ENCODE data around the gene SIPA1L2. TPM values are rescaled to one million over a fixed set of nuclear protein-coding genes. Genes with fewer than 3 reads are reported as not detected.
A peak's percentile ranks its signal among the peaks of the same experiment; 100 is the strongest.

Gene SIPA1L2
- total and polyA plus RNA-seq, 4 donors, result 2.9 to 27.6 (median 10.2) TPM

DNA sequence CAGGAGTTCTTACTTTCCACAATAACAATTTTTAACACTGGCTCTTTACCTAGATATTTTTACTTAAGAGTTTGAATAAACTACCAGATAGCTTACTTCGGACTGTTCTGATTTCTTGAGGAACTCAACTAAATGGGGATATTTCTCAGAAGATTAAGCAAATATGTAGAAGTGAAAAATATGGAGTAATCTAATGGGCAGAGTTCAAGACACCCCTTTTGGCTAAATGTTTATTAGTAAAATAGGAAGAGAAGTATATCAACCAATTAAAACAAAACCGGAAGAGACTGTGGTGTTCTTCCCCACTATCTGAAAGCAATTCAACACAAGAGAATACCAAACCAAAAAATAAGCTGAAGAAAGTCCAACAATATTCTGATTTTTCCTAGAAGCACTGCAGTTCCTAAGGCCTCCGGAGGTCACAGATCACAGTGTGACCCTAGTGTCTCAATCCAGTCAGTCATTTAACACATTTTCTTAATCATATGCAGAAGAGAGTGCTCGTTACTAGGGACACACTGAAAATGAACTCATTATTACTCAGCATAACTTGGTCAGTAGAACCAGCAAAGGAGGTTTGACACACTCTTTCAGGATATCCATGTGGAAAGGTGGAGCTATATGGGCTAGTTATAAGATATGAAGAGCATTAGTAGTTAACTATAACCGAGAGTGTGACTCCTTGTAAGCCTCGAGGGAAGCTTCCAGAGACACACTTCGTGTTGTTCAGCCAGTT, 5.2 kb downstream of the SIPA1L2 start:
- no peaks in the 10 kb centered on the region for H3K36me3 ChIP-seq (ENCODE audit: control insufficient read depth in 1 of 2, insufficient read depth in 2 of 2, low read length in 1 of 2)
- peaks cover 0 to 4% of the 10 kb centered on the region in 2 donors for H3K4me1 ChIP-seq (ENCODE audit: control insufficient read depth in 1 of 2, insufficient read depth in 2 of 2, low read length in 2 of 2)
- WGBS, 2 donors, result 81% methylated on average over 7 of the region's 7 CpGs
- no peak overlapping the region for H3K4me3 ChIP-seq (ENCODE audit: low read length in 2 of 2)
- no peaks in the 10 kb centered on the region for H3K27me3 ChIP-seq (ENCODE audit: control insufficient read depth in 1 of 2, insufficient read depth in 2 of 2, low read length in 1 of 2)
- no peak for ATAC-seq (ENCODE audit: low FRiP score)
- no peak overlapping the region for H3K27ac ChIP-seq (ENCODE audit: low read depth in 1 of 2, low read length in 2 of 2)
- intact Hi-C loops (cut with DNase I), result loop anchor here (5.0 to 10.0 kb wide), 3 partner anchors 72 to 480 kb away; no protein-coding TSS in a partner anchor
- DNase-seq, result no peak
- H3K9me3 ChIP-seq (ENCODE audit: control insufficient read depth, low read length), result no peaks in the 10 kb centered on the region

DNA sequence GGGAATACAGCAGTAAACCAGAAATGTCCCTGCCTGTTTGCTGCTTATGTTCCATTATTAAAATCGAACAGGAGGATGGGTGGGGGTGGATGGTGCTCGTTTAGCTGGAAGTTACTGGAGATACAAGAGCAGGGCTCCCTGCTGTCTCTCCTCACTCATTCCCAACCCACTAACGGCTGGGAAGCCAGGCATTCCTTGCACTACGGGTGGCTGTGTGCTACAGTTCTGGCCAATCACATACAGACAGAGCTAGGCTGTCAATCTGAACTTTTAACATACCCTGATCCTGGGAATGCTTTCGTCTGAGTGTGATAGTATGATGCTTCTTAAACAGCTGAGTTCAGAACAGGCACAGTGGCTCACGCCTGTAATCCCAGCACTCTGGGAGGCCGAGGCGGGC, 7.0 kb downstream of the SIPA1L2 start:
- Histone ChIP-seq H3K27me3 (ENCODE audit: control insufficient read depth in 1 of 2, insufficient read depth in 2 of 2, low read length in 1 of 2) (no peaks in the 10 kb centered on the region), H3K4me1 (ENCODE audit: control insufficient read depth in 1 of 2, insufficient read depth in 2 of 2, low read length in 2 of 2) (peaks cover 0 to 4% of the 10 kb centered on the region in 2 donors), H3K36me3 (ENCODE audit: control insufficient read depth in 1 of 2, insufficient read depth in 2 of 2, low read length in 1 of 2) (no peaks in the 10 kb centered on the region), H3K4me3 (ENCODE audit: low read length in 2 of 2) (no peak overlapping the region), H3K27ac (ENCODE audit: low read depth in 1 of 2, low read length in 2 of 2) (no peak overlapping the region), H3K9me3 (ENCODE audit: control insufficient read depth, low read length) (no peaks in the 10 kb centered on the region)
- WGBS, 2 donors, result 85 to 86% methylated on average over 8 of the region's 8 CpGs
- DNase-seq (no peak), ATAC-seq (ENCODE audit: low FRiP score) (no peak)
- intact Hi-C loops (cut with DNase I), result loop anchor here (10.0 kb wide), 2 partner anchors 208 to 478 kb away; no protein-coding TSS in a partner anchor

DNA sequence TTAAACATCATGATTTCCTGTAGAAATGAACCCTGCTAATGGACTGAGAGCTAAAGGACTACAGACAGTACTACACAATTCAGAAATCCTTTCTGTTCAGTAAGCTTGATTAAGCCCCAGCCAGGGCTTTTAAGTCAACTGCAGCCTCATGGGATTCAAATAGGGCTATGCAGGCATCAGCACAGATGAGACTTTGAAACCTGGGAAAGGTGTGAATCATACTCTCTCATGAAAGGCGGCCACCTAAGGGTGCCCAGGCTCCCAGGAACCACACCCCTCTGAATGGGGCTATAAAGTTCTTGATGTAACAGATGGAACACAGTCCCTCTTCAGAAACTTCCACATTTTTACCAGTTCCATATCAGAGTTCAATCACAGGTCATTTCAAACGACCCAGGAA, 7.6 kb downstream of the SIPA1L2 start:
- no peak overlapping the region for H3K4me3 ChIP-seq (ENCODE audit: low read length in 2 of 2)
- no peaks in the 10 kb centered on the region for H3K36me3 ChIP-seq (ENCODE audit: control insufficient read depth in 1 of 2, insufficient read depth in 2 of 2, low read length in 1 of 2)
- peaks cover 0 to 4% of the 10 kb centered on the region in 2 donors for H3K4me1 ChIP-seq (ENCODE audit: control insufficient read depth in 1 of 2, insufficient read depth in 2 of 2, low read length in 2 of 2)
- no peak for ATAC-seq (ENCODE audit: low FRiP score)
- no peak for DNase-seq
- no peak overlapping the region for H3K27ac ChIP-seq (ENCODE audit: low read depth in 1 of 2, low read length in 2 of 2)
- intact Hi-C loops (cut with DNase I), result loop anchor here (10.0 kb wide), 2 partner anchors 208 to 478 kb away; no protein-coding TSS in a partner anchor
- H3K9me3 ChIP-seq (ENCODE audit: control insufficient read depth, low read length), result no peaks in the 10 kb centered on the region
- no peaks in the 10 kb centered on the region for H3K27me3 ChIP-seq (ENCODE audit: control insufficient read depth in 1 of 2, insufficient read depth in 2 of 2, low read length in 1 of 2)
- 72% methylated on average over 2 of the region's 2 CpGs for WGBS, 2 donors

DNA sequence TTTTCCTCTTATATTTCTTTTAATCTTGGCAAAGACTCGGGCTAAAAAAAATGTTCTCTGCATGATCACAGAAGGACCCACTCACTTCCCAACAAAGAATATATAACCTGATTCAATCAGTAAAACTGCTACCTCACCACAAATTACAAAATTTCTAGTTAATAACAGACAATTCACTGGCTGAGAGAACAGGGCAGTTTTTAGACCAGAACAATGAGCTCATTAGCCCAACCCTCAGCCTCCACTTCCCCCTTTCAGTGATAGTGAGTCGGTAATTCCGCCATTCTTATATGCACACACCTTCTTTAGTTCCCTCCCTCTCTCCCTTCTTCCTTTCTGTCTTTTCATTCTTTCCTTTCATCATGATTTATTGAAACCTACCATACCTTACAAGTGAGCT, 8.9 kb downstream of the SIPA1L2 start:
- 87% methylated on average over 3 of the region's 3 CpGs for WGBS, 2 donors
- Histone ChIP-seq H3K36me3 (ENCODE audit: control insufficient read depth in 1 of 2, insufficient read depth in 2 of 2, low read length in 1 of 2) (no peaks in the 10 kb centered on the region), H3K27ac (ENCODE audit: low read depth in 1 of 2, low read length in 2 of 2) (no peak overlapping the region), H3K9me3 (ENCODE audit: control insufficient read depth, low read length) (no peaks in the 10 kb centered on the region), H3K4me3 (ENCODE audit: low read length in 2 of 2) (no peak overlapping the region), H3K27me3 (ENCODE audit: control insufficient read depth in 1 of 2, insufficient read depth in 2 of 2, low read length in 1 of 2) (no peaks in the 10 kb centered on the region), H3K4me1 (ENCODE audit: control insufficient read depth in 1 of 2, insufficient read depth in 2 of 2, low read length in 2 of 2) (peaks cover 0 to 4% of the 10 kb centered on the region in 2 donors)
- ATAC-seq (ENCODE audit: low FRiP score) (no peak), DNase-seq (no peak)
- intact Hi-C loops (cut with DNase I), result loop anchor here (10.0 kb wide), 2 partner anchors 206 to 476 kb away; no protein-coding TSS in a partner anchor

DNA sequence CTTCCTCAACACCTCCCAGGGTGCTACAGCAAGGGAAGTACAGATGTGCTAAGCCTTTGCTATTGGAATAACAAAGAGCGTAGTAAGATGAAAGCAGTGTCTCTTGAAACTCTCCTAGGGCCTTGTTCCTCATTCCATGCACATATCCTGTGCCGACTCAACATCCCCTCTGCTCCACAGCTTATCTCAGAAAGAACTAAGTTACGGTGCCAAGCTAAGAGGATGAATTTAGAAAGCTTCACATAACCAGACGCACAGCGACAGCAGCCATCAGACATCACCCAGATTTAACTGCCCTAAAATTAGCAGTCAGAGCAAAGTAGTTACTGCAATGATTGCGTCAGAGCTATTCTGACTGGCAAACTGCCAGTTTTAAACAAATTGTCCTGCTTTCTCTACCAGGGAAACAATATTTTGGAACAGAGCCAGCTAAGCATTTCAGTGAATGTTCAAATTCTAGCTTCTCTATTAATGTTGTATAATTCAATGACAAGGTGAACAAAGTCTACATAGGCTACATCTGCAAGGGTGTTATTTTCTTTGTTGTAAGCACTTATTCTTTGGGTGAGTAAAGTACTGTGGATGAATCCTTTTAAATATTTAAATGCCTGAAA, 9.5 kb downstream of the SIPA1L2 start:
- H3K9me3 ChIP-seq (ENCODE audit: control insufficient read depth, low read length), result no peaks in the 10 kb centered on the region
- peaks cover 0 to 4% of the 10 kb centered on the region in 2 donors for H3K4me1 ChIP-seq (ENCODE audit: control insufficient read depth in 1 of 2, insufficient read depth in 2 of 2, low read length in 2 of 2)
- no peaks in the 10 kb centered on the region for H3K27me3 ChIP-seq (ENCODE audit: control insufficient read depth in 1 of 2, insufficient read depth in 2 of 2, low read length in 1 of 2)
- no peaks in the 10 kb centered on the region for H3K36me3 ChIP-seq (ENCODE audit: control insufficient read depth in 1 of 2, insufficient read depth in 2 of 2, low read length in 1 of 2)
- ATAC-seq (ENCODE audit: low FRiP score) (peak; percentile 70), DNase-seq (peak in 1 of 2 donors; percentile 63)
- intact Hi-C loops (cut with DNase I), result loop anchor here (10.0 kb wide), 2 partner anchors 206 to 476 kb away; no protein-coding TSS in a partner anchor
- 7 to 9% methylated on average over 6 of the region's 6 CpGs for WGBS, 2 donors
- H3K4me3 ChIP-seq (ENCODE audit: low read length in 2 of 2), result peak overlapping the region in 1 of 2 donors; percentile 14
- H3K27ac ChIP-seq (ENCODE audit: low read depth in 1 of 2, low read length in 2 of 2), result no peak overlapping the region

DNA sequence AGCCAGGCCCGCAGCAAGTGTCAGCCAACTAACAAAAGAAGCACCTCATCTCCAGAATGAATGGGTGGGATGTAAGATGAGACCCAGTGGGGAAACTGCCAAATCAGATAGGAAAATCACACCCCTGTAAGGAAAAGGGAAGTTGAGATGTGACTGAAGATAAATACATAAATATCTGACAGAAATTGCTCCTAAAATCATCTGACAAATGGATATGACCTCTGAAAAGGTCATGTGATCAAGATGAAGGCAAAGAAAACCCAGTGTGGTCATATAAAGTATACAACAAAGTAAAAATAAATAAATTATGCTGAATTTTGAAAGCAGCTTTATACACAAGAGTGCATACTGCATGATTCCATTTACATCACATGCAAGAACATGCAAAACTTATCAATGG, 12.7 kb downstream of the SIPA1L2 start:
- H3K4me1 ChIP-seq (ENCODE audit: control insufficient read depth in 1 of 2, insufficient read depth in 2 of 2, low read length in 2 of 2), result peaks cover 0 to 4% of the 10 kb centered on the region in 2 donors

DNA sequence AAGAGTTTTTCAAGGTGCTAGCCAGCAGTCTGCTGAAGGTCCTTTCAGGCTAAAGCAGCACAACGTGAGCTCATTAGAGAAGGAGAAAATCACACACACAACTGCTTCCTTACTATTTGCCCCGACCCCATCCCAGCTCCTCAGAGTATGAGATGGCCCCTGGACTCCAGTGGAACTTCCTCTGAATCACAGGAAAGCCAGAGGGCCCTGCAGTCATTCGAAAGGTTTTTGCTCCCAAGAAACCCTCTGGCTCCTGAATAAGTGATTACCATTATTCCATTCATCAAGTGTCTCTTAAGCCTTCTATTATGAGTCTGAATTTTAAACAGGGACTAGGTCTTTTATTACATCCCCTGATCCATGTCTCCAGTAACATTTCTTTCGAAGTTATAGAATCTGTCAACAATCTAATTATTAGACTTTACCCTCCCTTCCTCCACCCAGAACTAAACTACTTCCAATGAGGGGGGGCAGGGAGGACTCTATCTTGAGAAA, 14.6 kb downstream of the SIPA1L2 start:
- WGBS, 2 donors, result 93 to 95% methylated on average over 4 of the region's 4 CpGs
- peaks cover 0 to 3% of the 10 kb centered on the region in 2 donors for H3K4me1 ChIP-seq (ENCODE audit: control insufficient read depth in 1 of 2, insufficient read depth in 2 of 2, low read length in 2 of 2)
- intact Hi-C loops (cut with DNase I), result no loop called here

More for the DNA sequence above, 12.7 kb downstream of the SIPA1L2 start:
- intact Hi-C loops (cut with DNase I), result no loop called here
- Histone ChIP-seq H3K36me3 (ENCODE audit: control insufficient read depth in 1 of 2, insufficient read depth in 2 of 2, low read length in 1 of 2) (no peaks in the 10 kb centered on the region), H3K27ac (ENCODE audit: low read depth in 1 of 2, low read length in 2 of 2) (no peak overlapping the region), H3K4me3 (ENCODE audit: low read length in 2 of 2) (no peak overlapping the region), H3K27me3 (ENCODE audit: control insufficient read depth in 1 of 2, insufficient read depth in 2 of 2, low read length in 1 of 2) (no peaks in the 10 kb centered on the region), H3K9me3 (ENCODE audit: control insufficient read depth, low read length) (no peaks in the 10 kb centered on the region)
- no peak for DNase-seq
- WGBS, 2 donors, result 99 to 100% methylated on average over 1 of the region's 1 CpG
- no peak for ATAC-seq (ENCODE audit: low FRiP score)

DNA sequence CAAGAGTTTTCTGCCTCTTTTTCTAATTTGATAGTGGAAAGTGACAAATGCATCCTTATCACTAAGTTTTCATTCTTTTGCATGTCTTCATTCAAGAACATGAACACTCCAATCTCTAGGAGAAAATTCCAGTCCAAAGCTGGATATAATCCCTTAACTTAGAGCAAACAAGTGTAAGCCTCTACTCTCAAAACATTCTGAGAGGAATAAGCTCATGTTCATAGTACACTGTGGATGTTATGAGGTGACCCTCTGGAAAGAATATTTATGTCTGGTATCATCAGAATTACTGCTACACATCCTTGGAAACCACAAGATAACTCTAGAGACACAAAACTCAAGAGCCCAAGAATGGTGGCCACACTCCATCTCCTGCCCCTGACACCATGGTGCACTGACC, 15.1 kb downstream of the SIPA1L2 start:
- no peaks in the 10 kb centered on the region for H3K27me3 ChIP-seq (ENCODE audit: control insufficient read depth in 1 of 2, insufficient read depth in 2 of 2, low read length in 1 of 2)
- intact Hi-C loops (cut with DNase I), result no loop called here
- no peaks in the 10 kb centered on the region for H3K4me1 ChIP-seq (ENCODE audit: control insufficient read depth in 1 of 2, insufficient read depth in 2 of 2, low read length in 2 of 2)
- no peak overlapping the region for H3K4me3 ChIP-seq (ENCODE audit: low read length in 2 of 2)
- H3K36me3 ChIP-seq (ENCODE audit: control insufficient read depth in 1 of 2, insufficient read depth in 2 of 2, low read length in 1 of 2), result no peaks in the 10 kb centered on the region
- ATAC-seq (ENCODE audit: low FRiP score) (no peak), DNase-seq (no peak)
- H3K27ac ChIP-seq (ENCODE audit: low read depth in 1 of 2, low read length in 2 of 2), result no peak overlapping the region
- no peaks in the 10 kb centered on the region for H3K9me3 ChIP-seq (ENCODE audit: control insufficient read depth, low read length)

More for the DNA sequence above, 14.6 kb downstream of the SIPA1L2 start:
- no peaks in the 10 kb centered on the region for H3K36me3 ChIP-seq (ENCODE audit: control insufficient read depth in 1 of 2, insufficient read depth in 2 of 2, low read length in 1 of 2)
- no peaks in the 10 kb centered on the region for H3K9me3 ChIP-seq (ENCODE audit: control insufficient read depth, low read length)
- ATAC-seq (ENCODE audit: low FRiP score) (no peak), DNase-seq (no peak)
- H3K27ac ChIP-seq (ENCODE audit: low read depth in 1 of 2, low read length in 2 of 2), result no peak overlapping the region
- no peaks in the 10 kb centered on the region for H3K27me3 ChIP-seq (ENCODE audit: control insufficient read depth in 1 of 2, insufficient read depth in 2 of 2, low read length in 1 of 2)
- no peak overlapping the region for H3K4me3 ChIP-seq (ENCODE audit: low read length in 2 of 2)
